Mucosa of descending colon (tissue), 3 donors: ENCODE measurements around the gene SBK3. TPM values are rescaled to one million over a fixed set of nuclear protein-coding genes. Genes with fewer than 3 reads are reported as not detected.

Experiments used
- ATAC-seq: fragments of 200-7000 bp; cut with Tn5 transposase; one replicate; pipeline ENCODE4 v1.9.1; 2020; ENCODE audit warnings: mild to moderate bottlenecking, moderate library complexity
- DNase-seq, 3 donors: peaks; one replicate each; pipeline ENCODE4 v3.0.0-alpha.2; 2020
- H3K36me3 ChIP-seq: fragments of 200-600 bp; one replicate; pipeline ENCODE4 v1.8.0; 2021; ENCODE audit warnings: low read depth, mild to moderate bottlenecking
- H3K4me1 ChIP-seq: fragments of 200-600 bp; one replicate; pipeline ENCODE4 v1.8.0; 2021; ENCODE audit warnings: low read depth, mild to moderate bottlenecking
- H3K4me3 ChIP-seq: fragments of 200-600 bp; one replicate; pipeline ENCODE4 v1.8.0; 2021; ENCODE audit warnings: mild to moderate bottlenecking
- H3K9me3 ChIP-seq: fragments of 200-600 bp; one replicate; pipeline ENCODE4 v1.8.0; 2021; ENCODE audit warnings: mild to moderate bottlenecking
- intact Hi-C, 2 donors: fragments of 100-400 bp; cut with DNase I in 1 of 2; cut with micrococcal nuclease in 1 of 2; formaldehyde crosslinking; loops; one replicate each; pipeline versions ENCODE4 v1.11.0 to v1.11.1; 2022; cut with DNase I, micrococcal nuclease
- total RNA-seq, 3 donors: library from RNA; stranded (reverse); fragmentation: NEBNext Ultra II Directional in 2 of 3; extraction: Animal tissue kit (Norgen Biotek cat#: 25700) in 2 of 3; gene quantifications; one replicate each; pipeline versions ENCODE4 v1.2.1 to v1.2.4, GENCODE V29; 2021 to 2023
- TF ChIP-seq, protein P1 (sequence below): fragments of 200-600 bp; IDR thresholded peaks from one replicate; pipeline ENCODE4 v1.8.0; 2022; ENCODE audit warnings: antibody characterized with exemption, mild to moderate bottlenecking
- donor health status: DM: no; HTN: no; CAD: no; lungs with moderate emphysema.
- donor health status: DM: no; HTN: no; CAD: no.
- donor health status: DM: no; HTN: yes; CAD: no.

Gene SBK3
- total RNA-seq, 3 donors from 2014 or later = 0.34 to 0.54 TPM; not detected in 1

DNA sequence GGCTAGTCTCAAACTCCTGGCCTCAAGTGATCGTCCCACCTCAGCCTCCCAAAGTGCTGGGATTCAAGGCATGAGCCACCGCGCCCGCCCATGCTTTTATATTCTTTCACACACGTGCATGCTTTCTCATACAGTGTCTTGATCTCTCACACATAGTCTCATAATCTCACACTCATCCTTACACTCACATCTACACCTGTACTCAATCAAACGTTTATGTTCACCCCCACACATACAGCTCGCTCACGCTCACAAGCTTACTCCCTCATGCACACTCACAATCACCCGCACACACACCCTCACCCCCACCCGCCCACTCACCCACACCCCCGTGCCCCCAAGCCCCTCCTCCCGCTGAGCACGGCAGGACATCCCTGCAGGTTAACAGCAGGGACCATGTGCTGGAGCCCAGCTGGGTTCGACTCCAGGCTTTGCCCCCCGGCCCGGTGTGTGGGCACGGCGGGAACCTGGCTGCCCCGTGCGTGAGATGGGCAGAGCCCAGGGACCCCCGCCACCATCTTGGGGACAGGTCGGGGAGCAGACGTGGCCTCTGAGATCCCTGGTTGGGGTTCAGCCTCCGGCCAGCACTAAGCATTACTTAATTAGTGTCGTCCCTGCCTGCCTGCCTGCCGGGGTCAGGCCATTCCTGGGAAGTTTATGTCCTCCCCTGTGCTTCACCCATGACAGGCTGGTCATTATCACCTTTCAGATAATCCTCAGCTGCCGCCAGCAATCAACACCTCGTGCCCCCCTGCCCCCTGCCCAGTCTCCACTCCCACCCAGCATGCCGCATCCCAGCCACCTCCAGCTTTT lies 19.8 kb downstream of the SBK3 start:
- intact Hi-C loops = no loop called here
- DNase-seq = no peak
- no peak for ATAC-seq
- no peaks in the 10 kb centered on the region for H3K36me3 ChIP-seq
- TF ChIP-seq, protein P1, sequence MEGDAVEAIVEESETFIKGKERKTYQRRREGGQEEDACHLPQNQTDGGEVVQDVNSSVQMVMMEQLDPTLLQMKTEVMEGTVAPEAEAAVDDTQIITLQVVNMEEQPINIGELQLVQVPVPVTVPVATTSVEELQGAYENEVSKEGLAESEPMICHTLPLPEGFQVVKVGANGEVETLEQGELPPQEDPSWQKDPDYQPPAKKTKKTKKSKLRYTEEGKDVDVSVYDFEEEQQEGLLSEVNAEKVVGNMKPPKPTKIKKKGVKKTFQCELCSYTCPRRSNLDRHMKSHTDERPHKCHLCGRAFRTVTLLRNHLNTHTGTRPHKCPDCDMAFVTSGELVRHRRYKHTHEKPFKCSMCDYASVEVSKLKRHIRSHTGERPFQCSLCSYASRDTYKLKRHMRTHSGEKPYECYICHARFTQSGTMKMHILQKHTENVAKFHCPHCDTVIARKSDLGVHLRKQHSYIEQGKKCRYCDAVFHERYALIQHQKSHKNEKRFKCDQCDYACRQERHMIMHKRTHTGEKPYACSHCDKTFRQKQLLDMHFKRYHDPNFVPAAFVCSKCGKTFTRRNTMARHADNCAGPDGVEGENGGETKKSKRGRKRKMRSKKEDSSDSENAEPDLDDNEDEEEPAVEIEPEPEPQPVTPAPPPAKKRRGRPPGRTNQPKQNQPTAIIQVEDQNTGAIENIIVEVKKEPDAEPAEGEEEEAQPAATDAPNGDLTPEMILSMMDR = no peak
- no peaks in the 10 kb centered on the region for H3K9me3 ChIP-seq
- no peaks in the 10 kb centered on the region for H3K4me1 ChIP-seq
- H3K4me3 ChIP-seq = no peak overlapping the region

DNA sequence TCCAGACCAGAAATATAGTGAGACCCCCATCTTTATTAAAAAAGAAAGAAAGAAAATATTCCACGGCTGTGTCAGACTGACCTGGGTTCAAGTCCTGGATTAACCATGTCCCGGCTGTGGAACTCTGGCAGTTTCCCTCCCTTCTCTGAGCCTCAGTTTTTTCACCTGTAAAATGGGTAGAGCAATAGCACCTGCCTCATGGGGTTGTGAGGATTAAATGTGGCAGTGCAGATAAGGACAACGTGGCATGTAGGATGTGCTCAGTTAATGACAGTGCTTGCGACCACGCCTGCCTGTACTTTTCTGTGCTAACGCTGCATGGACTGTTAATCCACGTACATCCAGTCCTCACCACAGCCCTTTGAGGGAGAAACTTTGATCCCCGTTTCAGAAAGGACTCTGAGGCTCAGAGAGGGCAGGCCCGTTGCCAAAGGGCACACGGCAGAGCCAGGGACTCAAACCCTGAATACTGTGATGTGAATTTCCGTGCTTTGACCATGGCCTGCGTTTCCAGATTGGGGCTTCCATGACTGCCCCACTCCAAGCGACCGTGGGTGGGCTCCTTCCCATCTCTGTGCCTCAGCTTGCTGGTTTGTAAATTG lies 24.6 kb downstream of the SBK3 start:
- Histone ChIP-seq H3K9me3 (no peaks in the 10 kb centered on the region), H3K4me3 (no peak overlapping the region), H3K4me1 (no peaks in the 10 kb centered on the region), H3K36me3 (no peaks in the 10 kb centered on the region)
- DNase-seq (peak in 1 of 3 donors; percentile 29), ATAC-seq (no peak)
- intact Hi-C loops = no loop called here
- TF ChIP-seq, protein P1 = no peak

GRCh38 chr19:55519451-55520311 lies 25.7 kb downstream of the SBK3 start:
- no peaks in the 10 kb centered on the region for H3K9me3 ChIP-seq
- no peaks in the 10 kb centered on the region for H3K4me1 ChIP-seq
- DNase-seq = no peak
- no peak overlapping the region for H3K4me3 ChIP-seq
- intact Hi-C loops = no loop called here
- TF ChIP-seq, protein P1 = no peak
- no peak for ATAC-seq
- no peaks in the 10 kb centered on the region for H3K36me3 ChIP-seq

DNA sequence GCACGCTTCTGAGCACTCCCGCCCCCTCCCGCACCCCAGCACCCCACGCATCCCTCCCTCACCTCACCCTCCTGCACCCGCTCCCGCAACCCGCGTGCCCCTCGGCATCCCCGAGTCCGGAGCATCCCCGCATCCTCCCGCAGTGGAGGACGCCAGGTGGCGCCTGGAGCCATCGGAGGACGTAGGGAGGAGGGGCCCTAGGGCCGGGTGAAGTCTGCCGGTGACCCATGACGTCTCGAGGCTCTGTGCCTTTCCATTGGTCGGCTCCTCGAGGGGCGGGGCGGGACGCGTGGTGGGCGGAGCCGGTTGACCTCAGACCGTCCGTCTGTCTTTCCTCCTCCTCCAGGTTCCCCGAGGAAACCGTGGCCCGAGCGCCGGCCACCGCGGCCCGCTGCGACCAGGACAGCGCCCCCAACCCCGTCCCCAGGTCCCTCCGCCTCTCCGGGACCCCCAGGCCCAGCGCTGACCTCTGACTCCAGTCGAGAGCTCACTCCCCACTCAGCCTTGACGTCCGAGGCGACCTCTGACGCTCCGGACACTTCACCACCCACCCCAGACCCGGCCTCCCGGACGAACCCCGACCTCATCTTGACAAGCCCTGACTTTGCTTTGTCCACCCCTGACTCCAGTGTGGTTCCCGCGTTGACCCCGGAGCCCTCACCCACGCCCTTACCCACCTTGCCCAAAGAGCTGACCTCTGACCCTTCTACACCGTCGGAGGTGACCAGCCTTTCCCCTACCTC lies 28.3 kb downstream of the SBK3 start:
- peak overlapping the region; percentile 19 for H3K4me3 ChIP-seq
- intact Hi-C loops = no loop called here
- ATAC-seq = peak; percentile 100
- TF ChIP-seq, protein P1 = peak; percentile 67
- H3K4me1 ChIP-seq = no peaks in the 10 kb centered on the region
- H3K9me3 ChIP-seq = no peaks in the 10 kb centered on the region
- H3K36me3 ChIP-seq = no peaks in the 10 kb centered on the region
- DNase-seq = peak; percentile 93 to 97 (median 95)

GRCh38 chr19:55508120-55508519 lies 37.2 kb downstream of the SBK3 start:
- ATAC-seq = no peak
- Histone ChIP-seq H3K9me3 (no peaks in the 10 kb centered on the region), H3K4me1 (no peaks in the 10 kb centered on the region), H3K36me3 (no peaks in the 10 kb centered on the region), H3K4me3 (no peak overlapping the region)
- intact Hi-C loops = no loop called here
- TF ChIP-seq, protein P1 = no peak
- no peak for DNase-seq
